B cell (primary cell): ENCODE measurements around the gene NCMAP. TPM values are rescaled to one million over a fixed set of nuclear protein-coding genes. Genes with fewer than 3 reads are reported as not detected.

Experiments used
- ATAC-seq: fragments of 200-7000 bp; cut with Tn5 transposase; one replicate; pipeline ENCODE4 v1.10.0; 2021; ENCODE audit warnings: low read depth, mild to moderate bottlenecking, moderate number of reproducible peaks, moderate library complexity
- CTCF ChIA-PET: fragments of 350-600 bp; sonication (Branson Sonifier 250); formaldehyde crosslinking; loops from one replicate; lab custom pipeline; 2021; ENCODE audit warnings: antibody characterized with exemption, inconsistent platforms; lab: Charles Lee
- POLR2A ChIA-PET: fragments of 350-600 bp; sonication (Branson Sonifier 250); formaldehyde crosslinking; loops from one replicate; lab custom pipeline; 2021; ENCODE audit warnings: antibody characterized with exemption; lab: Charles Lee
- DNase-seq: peaks from one replicate; pipeline ENCODE4 v3.0.0; 2013
- H2AFZ ChIP-seq: 2 replicates; pipeline ENCODE4 v1.6.1; 2012; ENCODE audit warnings: mild to moderate bottlenecking, low read depth, low read length; ENCODE audit not compliant: insufficient read depth, poor library complexity, severe bottlenecking
- H3K27ac ChIP-seq, 2 donors: 1 replicate in 1 of 2; 2 replicates in 1 of 2; pipeline ENCODE4 v1.5.1; 2012 to 2013; ENCODE audit warnings: low read length in 2 of 2, mild to moderate bottlenecking in 2 of 2, moderate library complexity in 1 of 2
- H3K27me3 ChIP-seq, 4 experiments: fragments of 200-600 bp in 1 of 4; sonication (generic) in 1 of 4; replicated peaks in 1 of 4; 1 replicate in 2 of 4; 2 replicates in 2 of 4; pipeline versions ENCODE4 v1.6.1 to v1.7.0; 2013 to 2016; ENCODE audit warnings: low read length in 3 of 4, mild to moderate bottlenecking in 2 of 4, mixed read lengths in 1 of 4, moderate library complexity in 1 of 4; ENCODE audit not compliant: insufficient read depth in 4 of 4, control insufficient read depth in 3 of 4; ENCODE audit errors: control extremely low read depth in 1 of 4
- H3K36me3 ChIP-seq, 2 experiments: replicated peaks in 1 of 2; 1 replicate in 1 of 2; 2 replicates in 1 of 2; pipeline versions ENCODE4 v1.6.1 to v1.7.1; 2013; ENCODE audit warnings: low read length in 1 of 2; ENCODE audit not compliant: insufficient read depth in 2 of 2, control insufficient read depth in 1 of 2; ENCODE audit errors: control extremely low read depth in 1 of 2, extremely low read depth in 1 of 2
- H3K4me1 ChIP-seq, 2 donors: fragments of 200-600 bp in 1 of 2; sonication (generic) in 1 of 2; 1 replicate in 1 of 2; 2 replicates in 1 of 2; pipeline versions ENCODE4 v1.5.1 to v1.6.1; 2013 to 2017; ENCODE audit warnings: low read length in 2 of 2; ENCODE audit not compliant: control insufficient read depth in 2 of 2, insufficient read depth in 2 of 2
- H3K4me2 ChIP-seq: replicated peaks from 2 replicates; pipeline ENCODE3; 2012; ENCODE audit warnings: mild to moderate bottlenecking, low read depth, low read length; ENCODE audit not compliant: poor library complexity, severe bottlenecking
- H3K4me3 ChIP-seq, 5 experiments: fragments of 200-600 bp in 1 of 5; sonication (generic) in 1 of 5; 1 replicate in 3 of 5; 2 replicates in 2 of 5; pipeline versions ENCODE4 v1.5.1 to v1.7.0; 2011 to 2016; ENCODE audit warnings: low read length in 4 of 5, mild to moderate bottlenecking in 4 of 5, low read depth in 2 of 5, control low read depth in 1 of 5, moderate library complexity in 1 of 5; ENCODE audit not compliant: insufficient read depth in 1 of 5; ENCODE audit errors: control extremely low read depth in 1 of 5, extremely low read depth in 1 of 5
- H3K79me2 ChIP-seq: fragments of 200-600 bp; sonication (generic); one replicate; pipeline ENCODE4 v1.6.0; 2016; ENCODE audit warnings: low read length; ENCODE audit not compliant: control insufficient read depth, insufficient read depth
- H3K9ac ChIP-seq: fragments of 200-600 bp; sonication (generic); 2 replicates; pipeline ENCODE4 v1.6.1; 2017; ENCODE audit warnings: mild to moderate bottlenecking, low read length, moderate library complexity
- H3K9me3 ChIP-seq, 3 donors: one replicate each; pipeline versions ENCODE4 v1.6.1 to v1.7.1; 2013; ENCODE audit warnings: low read length in 2 of 3; ENCODE audit not compliant: control insufficient read depth in 2 of 3, insufficient read depth in 1 of 3; ENCODE audit errors: control extremely low read depth in 1 of 3
- H4K20me1 ChIP-seq: 2 replicates; pipeline ENCODE4 v1.6.0; 2012; ENCODE audit warnings: mild to moderate bottlenecking, low read length; ENCODE audit not compliant: insufficient read depth, control insufficient read depth, poor library complexity, severe bottlenecking
- H3K27ac Mint-ChIP-seq: one replicate; pipeline ENCODE4 v1.8.0; 2021; ENCODE audit warnings: mixed read lengths
- H3K27me3 Mint-ChIP-seq: one replicate; pipeline ENCODE4 v1.8.0; 2021; ENCODE audit warnings: mixed read lengths
- H3K4me1 Mint-ChIP-seq: one replicate; pipeline ENCODE4 v1.8.0; 2021; ENCODE audit warnings: mixed read lengths
- H3K4me3 Mint-ChIP-seq: one replicate; pipeline ENCODE4 v1.8.0; 2021; ENCODE audit warnings: mixed read lengths
- H3K9me3 Mint-ChIP-seq: one replicate; pipeline ENCODE4 v1.8.0; 2022; ENCODE audit warnings: mixed read lengths; ENCODE audit not compliant: insufficient read depth
- EZH2 ChIP-seq: IDR thresholded peaks from 2 replicates; pipeline ENCODE4 v1.6.1; 2012; ENCODE audit warnings: borderline replicate concordance, low read depth, mild to moderate bottlenecking, moderate library complexity, low read length; ENCODE audit not compliant: insufficient read depth, poor library complexity, severe bottlenecking
- WGBS: methylation state at CpG from one replicate; pipeline ENCODE4 v1.1.5; 2013; ENCODE audit warnings: missing lambda C conversion rate; ENCODE audit not compliant: insufficient coverage; 5-methylcytosine and 5-hydroxymethylcytosine counted together
- intact Hi-C: fragments of 100-400 bp; cut with micrococcal nuclease; formaldehyde crosslinking; loops from one replicate; pipeline ENCODE4 v1.10.0; 2022
- polyA plus RNA-seq: library from polyadenylated mRNA; depleted of rRNA; stranded (reverse); fragments of >200 nt; gene quantifications from 2 replicates; pipeline ENCODE4 v1.2.3, GENCODE V29; 2012
- total RNA-seq, 2 donors: library from RNA; stranded (reverse); fragments of 120-200 nt in 1 of 2; gene quantifications; 1 replicate in 1 of 2; 2 replicates in 1 of 2; pipeline versions ENCODE4 v1.2.3 to v1.2.4, GENCODE V29; 2013 to 2022
- TF ChIP-seq, protein P1 (sequence below): fragments of 200-600 bp; IDR thresholded peaks from one replicate; pipeline ENCODE4 v1.8.0; 2022; ENCODE audit warnings: antibody characterized with exemption, mild to moderate bottlenecking

NCMAP gene
- total and polyA plus RNA-seq, 2 donors (not counting 1 experiment from before 2014, with no cell fraction given), result not detected

DNA sequence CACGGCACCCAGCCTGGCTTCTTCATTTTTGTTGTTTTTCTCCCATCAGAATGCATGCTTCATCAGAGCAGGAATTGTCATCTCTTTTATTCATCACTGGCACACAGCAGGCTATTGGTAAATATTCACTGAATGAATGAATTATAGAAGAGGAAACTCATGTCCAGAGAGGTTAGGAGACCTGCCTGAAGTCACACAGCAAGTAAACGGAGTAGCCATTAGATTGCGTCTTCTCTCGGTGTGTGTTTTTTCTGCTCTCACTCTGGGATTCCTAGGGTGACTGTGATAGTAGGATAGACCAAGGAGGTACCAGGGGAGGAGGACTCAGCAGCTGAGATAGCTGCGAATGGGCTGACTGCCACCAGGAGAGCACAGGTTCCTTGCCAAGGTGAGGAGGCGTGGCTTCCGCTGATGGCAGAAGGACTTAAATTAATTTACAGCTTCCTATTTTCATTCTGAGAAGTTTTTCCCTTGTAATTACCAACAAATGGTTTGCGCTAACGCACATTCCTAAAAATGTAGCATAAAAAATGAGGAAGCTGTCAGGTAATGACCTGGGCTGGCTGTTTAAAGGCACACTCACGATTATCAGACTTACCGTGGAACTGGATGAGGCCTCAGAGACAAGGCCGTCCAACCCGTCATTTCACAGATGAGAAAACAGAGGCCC is 4.5 kb upstream of the NCMAP start:
- intact Hi-C loops, result no loop called here
- 50% methylated on average over 10 of the region's 13 CpGs for WGBS
- Histone ChIP-seq H3K27me3 (peaks cover 0 to 12% (median 2%) of the 10 kb centered on the region in 4 experiments), H3K9ac (no peak overlapping the region), H3K4me3 (no peak overlapping the region), H3K36me3 (no peaks in the 10 kb centered on the region), H2AFZ (no peak overlapping the region), H3K27ac (no peak overlapping the region), H3K9me3 (peaks cover 0 to 8% (median 0%) of the 10 kb centered on the region in 3 donors), H4K20me1 (no peaks in the 10 kb centered on the region), H3K4me2 (no peak overlapping the region), H3K4me1 (peaks cover 27 to 31% of the 10 kb centered on the region in 2 donors), H3K79me2 (no peaks in the 10 kb centered on the region)
- ChIA-PET POLR2A (interaction anchor here (0.6 kb wide), 1 partner anchor 198 kb away, joined by 5 read pairs; no protein-coding TSS in a partner anchor), CTCF (no interaction called here)
- no peak overlapping the region for H3K27ac Mint-ChIP-seq
- peaks cover 25% of the 10 kb centered on the region for H3K4me1 Mint-ChIP-seq
- H3K9me3 Mint-ChIP-seq, result no peaks in the 10 kb centered on the region
- peaks cover 5% of the 10 kb centered on the region for H3K27me3 Mint-ChIP-seq
- TF ChIP-seq, protein P1, sequence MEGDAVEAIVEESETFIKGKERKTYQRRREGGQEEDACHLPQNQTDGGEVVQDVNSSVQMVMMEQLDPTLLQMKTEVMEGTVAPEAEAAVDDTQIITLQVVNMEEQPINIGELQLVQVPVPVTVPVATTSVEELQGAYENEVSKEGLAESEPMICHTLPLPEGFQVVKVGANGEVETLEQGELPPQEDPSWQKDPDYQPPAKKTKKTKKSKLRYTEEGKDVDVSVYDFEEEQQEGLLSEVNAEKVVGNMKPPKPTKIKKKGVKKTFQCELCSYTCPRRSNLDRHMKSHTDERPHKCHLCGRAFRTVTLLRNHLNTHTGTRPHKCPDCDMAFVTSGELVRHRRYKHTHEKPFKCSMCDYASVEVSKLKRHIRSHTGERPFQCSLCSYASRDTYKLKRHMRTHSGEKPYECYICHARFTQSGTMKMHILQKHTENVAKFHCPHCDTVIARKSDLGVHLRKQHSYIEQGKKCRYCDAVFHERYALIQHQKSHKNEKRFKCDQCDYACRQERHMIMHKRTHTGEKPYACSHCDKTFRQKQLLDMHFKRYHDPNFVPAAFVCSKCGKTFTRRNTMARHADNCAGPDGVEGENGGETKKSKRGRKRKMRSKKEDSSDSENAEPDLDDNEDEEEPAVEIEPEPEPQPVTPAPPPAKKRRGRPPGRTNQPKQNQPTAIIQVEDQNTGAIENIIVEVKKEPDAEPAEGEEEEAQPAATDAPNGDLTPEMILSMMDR, result no peak
- TF ChIP-seq EZH2, result no peak
- DNase-seq, result no peak
- H3K4me3 Mint-ChIP-seq, result no peak overlapping the region
- ATAC-seq, result no peak

DNA sequence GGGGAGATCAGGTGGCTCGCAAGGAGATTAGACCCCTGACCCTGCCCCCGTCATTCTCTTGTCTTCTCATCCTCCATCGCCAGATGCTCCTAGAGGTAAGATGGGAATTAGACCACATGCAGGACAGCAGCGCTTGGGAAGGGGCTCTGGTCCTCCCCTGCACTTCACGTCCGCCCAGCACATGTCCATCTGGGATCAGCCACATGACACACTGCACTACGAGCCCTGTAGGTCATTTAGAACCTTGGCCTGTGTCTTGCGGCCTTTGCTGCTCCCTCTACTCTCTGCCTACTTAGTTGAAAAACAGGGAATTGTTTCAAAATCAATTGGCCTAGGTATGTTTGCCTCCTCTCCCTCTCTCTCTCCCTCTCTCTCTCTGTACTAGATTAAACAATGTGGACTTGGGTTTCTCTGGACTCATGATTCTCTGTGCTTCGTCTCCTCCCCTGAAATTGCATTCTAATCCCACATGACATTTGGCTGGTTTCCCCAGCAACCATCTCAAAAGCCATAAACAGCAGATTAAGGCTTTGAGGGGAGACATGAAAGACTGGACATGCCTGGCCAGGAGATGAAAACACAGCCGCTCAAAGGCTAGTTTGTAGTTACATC is 3.8 kb upstream of the NCMAP start:
- no peak overlapping the region for H2AFZ ChIP-seq
- intact Hi-C loops, result no loop called here
- H3K4me3 ChIP-seq, result no peak overlapping the region
- Mint-ChIP-seq H3K27ac (no peak overlapping the region), H3K9me3 (no peaks in the 10 kb centered on the region), H3K27me3 (peaks cover 10% of the 10 kb centered on the region), H3K4me3 (no peak overlapping the region), H3K4me1 (peaks cover 29% of the 10 kb centered on the region)
- H4K20me1 ChIP-seq, result no peaks in the 10 kb centered on the region
- TF ChIP-seq, protein P1, result no peak
- TF ChIP-seq EZH2, result no peak
- H3K4me1 ChIP-seq, result peaks cover 29 to 32% of the 10 kb centered on the region in 2 donors
- H3K9ac ChIP-seq, result no peak overlapping the region
- no peak for ATAC-seq
- no peak overlapping the region for H3K27ac ChIP-seq
- H3K36me3 ChIP-seq, result no peaks in the 10 kb centered on the region
- H3K79me2 ChIP-seq, result no peaks in the 10 kb centered on the region
- H3K4me2 ChIP-seq, result no peak overlapping the region
- peaks cover 0 to 18% (median 5%) of the 10 kb centered on the region in 4 experiments for H3K27me3 ChIP-seq
- DNase-seq, result no peak
- 87% methylated on average over 8 of the region's 10 CpGs for WGBS
- ChIA-PET CTCF (interaction anchor here (0.7 kb wide), 1 partner anchor 797 kb away, joined by 3 read pairs; no protein-coding TSS in a partner anchor), POLR2A (no interaction called here)
- peaks cover 0 to 8% (median 0%) of the 10 kb centered on the region in 3 donors for H3K9me3 ChIP-seq
